HG03025 (cell line): ENCODE results near the gene TMPRSS6.

Experiments used
- ATAC-seq: cut with Tn5 transposase; IDR thresholded peaks from one replicate; pipeline ENCODE4 v1.9.1; 2021; ENCODE audit warnings: mild to moderate bottlenecking, moderate library complexity; ENCODE audit not compliant: unreplicated experiment, low FRiP score

TMPRSS6 gene

GRCh38 chr22:37054056-37054395 is 55.5 kb downstream of the TMPRSS6 start:
- no peak for ATAC-seq

- no peak for ATAC-seq
Measured at GRCh38 chr22:37053310-37054055, 56.0 kb downstream of the TMPRSS6 start.

GRCh38 chr22:37052386-37053309 is 56.9 kb downstream of the TMPRSS6 start:
- ATAC-seq: no peak

DNA sequence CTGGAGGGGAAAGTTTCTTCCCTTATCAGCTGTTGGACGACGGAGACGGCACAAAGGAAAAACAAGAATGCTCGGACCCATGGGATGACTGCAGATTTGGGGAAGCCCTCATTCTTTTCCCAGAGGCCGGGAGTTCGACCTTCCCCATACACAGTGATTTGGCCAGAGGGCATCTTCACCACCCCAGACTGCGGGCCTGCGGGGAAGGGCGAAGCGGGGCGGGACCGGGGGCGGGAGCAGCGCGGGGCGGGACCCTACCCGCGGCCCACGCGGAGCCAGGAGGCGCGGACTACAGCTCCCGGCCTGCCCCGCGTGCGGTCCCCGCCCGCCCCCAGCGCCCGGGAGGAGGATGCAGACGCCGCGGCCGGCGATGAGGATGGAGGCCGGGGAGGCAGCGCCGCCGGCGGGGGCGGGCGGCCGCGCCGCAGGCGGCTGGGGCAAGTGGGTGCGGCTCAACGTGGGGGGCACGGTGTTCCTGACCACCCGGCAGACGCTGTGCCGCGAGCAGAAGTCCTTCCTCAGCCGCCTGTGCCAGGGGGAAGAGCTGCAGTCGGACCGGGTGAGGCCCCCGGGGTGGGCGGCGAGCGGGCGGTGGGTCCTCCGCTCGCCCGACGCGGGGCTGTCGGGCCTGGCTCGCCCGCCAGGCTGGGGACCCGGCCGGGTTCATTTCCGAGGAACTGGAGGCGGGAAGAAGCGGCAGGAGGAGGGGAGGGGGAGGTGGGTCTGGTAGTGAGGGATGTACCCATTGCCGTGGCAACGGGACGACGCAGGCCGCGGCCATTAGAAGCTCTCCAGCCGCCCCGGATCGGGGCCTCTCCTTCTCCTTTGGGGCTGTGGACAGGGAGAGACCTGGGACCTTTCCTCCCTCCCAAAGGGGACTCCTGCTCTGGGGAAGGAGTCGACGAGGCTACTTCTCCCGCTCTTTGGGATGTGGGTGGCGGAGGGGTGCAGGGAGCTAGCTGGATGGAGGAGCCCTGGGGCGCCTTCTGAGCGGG is 57.8 kb downstream of the TMPRSS6 start, which contains the start of gene KCTD17:
Gene KCTD17, plus strand, starts transcription at position 352 of the 995 bp plus-strand sequence. Its CDS starts 19 bp downstream, at position 371.
- no peak for ATAC-seq

DNA sequence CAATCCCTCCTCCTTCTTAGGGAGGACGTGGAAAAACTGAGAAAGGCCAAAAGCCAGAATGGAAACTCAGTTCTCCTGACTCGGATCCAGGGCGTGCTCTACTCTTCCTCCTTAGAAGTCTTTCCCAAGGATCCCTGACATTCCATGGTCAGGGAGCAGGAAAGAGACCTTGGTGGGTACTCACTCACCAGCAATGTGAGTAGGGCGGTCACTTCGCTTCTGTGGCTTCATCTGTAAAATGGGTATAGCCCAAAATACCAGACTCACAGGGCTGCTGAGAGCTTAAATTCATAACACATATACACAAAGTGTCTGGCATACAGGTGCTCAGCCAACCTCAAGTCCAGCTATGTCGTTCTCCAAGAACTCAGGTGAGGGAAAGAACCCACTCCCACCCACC is 58.6 kb downstream of the TMPRSS6 start:
- no peak for ATAC-seq

GRCh38 chr22:37049224-37049623 is 60.3 kb downstream of the TMPRSS6 start:
- ATAC-seq: no peak

DNA sequence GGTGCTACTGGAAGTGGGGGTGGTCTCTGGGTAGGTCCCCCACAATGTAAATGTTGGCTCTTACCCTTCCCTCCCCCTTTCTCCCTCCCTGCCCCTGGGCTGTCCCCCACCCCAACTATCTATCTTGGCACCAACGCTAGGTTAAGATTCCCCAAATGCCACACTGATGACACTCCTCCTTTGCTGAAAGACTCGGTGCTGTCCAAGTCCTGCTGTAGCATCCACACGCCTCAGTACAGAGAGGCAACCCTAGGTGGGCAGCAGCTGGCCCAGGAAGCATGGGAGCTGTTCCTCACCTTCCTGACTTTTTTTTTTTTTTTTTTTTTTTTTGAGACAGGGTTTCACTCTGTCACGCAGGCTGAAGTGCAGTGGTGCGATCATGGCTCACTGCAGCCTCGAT is 61.4 kb downstream of the TMPRSS6 start:
- no peak for ATAC-seq

- ATAC-seq: no peak
Measured at GRCh38 chr22:37047006-37047405, 62.5 kb downstream of the TMPRSS6 start.

GRCh38 chr22:37046589-37046988 is 62.9 kb downstream of the TMPRSS6 start:
- no peak for ATAC-seq

GRCh38 chr22:37045958-37046357 is 63.6 kb downstream of the TMPRSS6 start:
- no peak for ATAC-seq

- no peak for ATAC-seq
Measured at GRCh38 chr22:37044634-37045625, 64.6 kb downstream of the TMPRSS6 start.

DNA sequence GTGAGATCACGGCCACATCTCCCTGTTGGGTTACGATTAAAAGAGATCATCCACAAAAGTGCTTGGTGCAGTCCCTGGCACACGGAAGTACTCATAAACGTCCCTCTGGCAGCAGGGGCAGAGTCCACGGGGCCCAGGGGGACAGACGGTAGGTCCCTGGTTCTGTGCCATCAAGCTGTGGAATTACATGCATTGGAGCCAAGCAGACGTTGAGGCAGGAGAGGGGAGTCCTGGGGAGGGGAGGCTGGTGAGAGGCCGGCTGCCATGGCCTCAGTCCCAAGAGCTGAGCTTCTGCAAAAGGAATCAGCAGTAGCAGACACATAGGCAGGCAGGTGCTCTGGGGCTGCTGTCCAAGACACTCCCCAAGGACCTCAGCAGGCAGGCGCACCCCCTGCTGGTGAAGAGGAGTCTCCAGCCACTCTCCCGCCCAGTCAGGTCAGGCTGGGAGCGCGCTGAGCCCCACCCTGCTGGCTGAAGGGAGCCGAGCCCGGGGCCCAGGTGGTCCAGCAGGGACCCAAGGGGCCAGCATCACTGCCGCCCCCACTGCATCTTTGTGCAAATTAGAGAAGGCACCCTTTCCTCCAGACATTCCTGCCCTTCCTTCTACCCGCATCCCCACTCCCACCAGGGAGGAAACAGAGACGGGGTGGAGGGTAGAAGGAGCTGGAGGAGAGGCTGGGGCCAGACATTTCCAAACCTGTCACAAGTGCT is 65.5 kb downstream of the TMPRSS6 start:
- no peak for ATAC-seq

- ATAC-seq: no peak
Measured at GRCh38 chr22:37043209-37043827, 66.2 kb downstream of the TMPRSS6 start.

- ATAC-seq: no peak
Measured at GRCh38 chr22:37039466-37039865, 70.0 kb downstream of the TMPRSS6 start.

GRCh38 chr22:37037669-37038068 is 71.8 kb downstream of the TMPRSS6 start:
- no peak for ATAC-seq

- ATAC-seq: no peak
Measured at GRCh38 chr22:37036655-37037377, 72.7 kb downstream of the TMPRSS6 start.

DNA sequence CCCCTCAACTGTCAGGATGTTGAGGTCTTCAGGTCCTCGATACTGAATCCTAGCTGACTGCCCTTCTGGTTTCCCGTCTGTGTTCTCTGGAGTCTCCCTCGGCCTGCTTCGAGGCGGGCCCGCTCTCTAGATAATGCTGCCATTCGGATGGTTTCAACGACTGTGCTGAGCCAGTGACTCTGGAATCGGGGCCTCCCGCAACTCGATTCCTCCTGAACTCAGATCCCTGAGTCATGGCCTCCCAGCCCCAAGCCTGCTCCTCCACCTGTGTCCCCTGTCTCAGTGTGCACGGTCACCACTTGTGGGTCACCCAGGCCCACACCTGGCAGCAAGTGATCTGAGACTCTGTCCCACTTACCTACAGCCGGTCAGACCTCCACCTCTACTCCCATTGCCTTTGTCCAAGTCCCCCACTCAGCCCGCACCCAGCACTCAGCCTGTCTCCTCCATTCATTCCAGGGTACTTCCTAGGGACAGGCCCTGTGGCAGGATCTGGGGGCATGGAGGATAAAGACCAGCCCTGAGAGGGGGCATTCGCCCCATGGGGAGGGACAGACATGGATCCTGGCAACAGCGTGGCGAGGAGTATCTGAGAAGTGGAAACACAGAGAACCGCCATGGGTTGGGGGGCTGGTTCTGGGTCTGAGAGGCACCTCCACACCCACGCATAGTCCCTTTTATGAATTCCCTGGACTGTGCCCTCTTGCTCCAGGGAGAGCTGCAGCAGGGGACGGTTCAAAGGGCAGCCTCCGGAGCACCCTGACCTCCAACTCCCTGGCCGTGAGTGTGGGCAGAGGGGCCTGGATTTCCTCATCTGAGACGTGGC is 75.7 kb downstream of the TMPRSS6 start:
- no peak for ATAC-seq
